ENCODE results near the gene LCA5. TPM values are rescaled to one million over a fixed set of nuclear protein-coding genes. Genes with fewer than 3 reads are reported as not detected.
"Not testable (repeated sequence)": the region's sequence is repeated elsewhere in the genome, so short reads cannot be mapped to it uniquely, and the experiment has no call there.

LCA5 gene
- 4.6 and 4.9 TPM in 2 replicates for total RNA-seq

GRCh38 chr6:79536954-79537747 is at the start of gene LCA5:
Gene LCA5, minus strand, starts transcription at chr6:79537430. Its CDS starts 18,536 bp downstream, at chr6:79518894.
- DNase-seq, result peak; percentile 99

- DNase-seq, result peak; percentile 45
Measured at GRCh38 chr6:79586548-79586947, 49.3 kb upstream of the LCA5 start.

- DNase-seq, result no peak
Measured at GRCh38 chr6:79584332-79584731, 47.1 kb upstream of the LCA5 start.

GRCh38 chr6:79577926-79578325 is 40.7 kb upstream of the LCA5 start:
- not testable (repeated sequence) for DNase-seq

- peak; percentile 33 for DNase-seq
Measured at GRCh38 chr6:79574630-79575225, 37.5 kb upstream of the LCA5 start.

GRCh38 chr6:79574174-79574573 is 36.9 kb upstream of the LCA5 start:
- DNase-seq, result no peak

- no peak for DNase-seq
Measured at GRCh38 chr6:79571030-79571367, 33.8 kb upstream of the LCA5 start.

- DNase-seq, result peak; percentile 72
Measured at GRCh38 chr6:79570129-79571029, 33.1 kb upstream of the LCA5 start.

GRCh38 chr6:79568996-79569395 is 31.8 kb upstream of the LCA5 start:
- no peak for DNase-seq

GRCh38 chr6:79564636-79565035 is 27.4 kb upstream of the LCA5 start:
- no peak for DNase-seq

GRCh38 chr6:79559706-79560105 is 22.5 kb upstream of the LCA5 start:
- no peak for DNase-seq

- no peak for DNase-seq
Measured at GRCh38 chr6:79557673-79558467, 20.6 kb upstream of the LCA5 start.

GRCh38 chr6:79554305-79554704 is 17.1 kb upstream of the LCA5 start:
- DNase-seq, result no peak

GRCh38 chr6:79551401-79551800 is 14.2 kb upstream of the LCA5 start:
- DNase-seq, result no peak

- no peak for DNase-seq
Measured at GRCh38 chr6:79548304-79548703, 11.1 kb upstream of the LCA5 start.

- DNase-seq, result peak; percentile 44
Measured at GRCh38 chr6:79546186-79546585, 9.0 kb upstream of the LCA5 start.

GRCh38 chr6:79544939-79545450 is 7.8 kb upstream of the LCA5 start:
- peak; percentile 100 for DNase-seq

GRCh38 chr6:79544299-79544927 is 7.2 kb upstream of the LCA5 start:
- peak; percentile 34 for DNase-seq

GRCh38 chr6:79543886-79544285 is 6.7 kb upstream of the LCA5 start:
- DNase-seq, result no peak

GRCh38 chr6:79543411-79543810 is 6.2 kb upstream of the LCA5 start:
- DNase-seq, result no peak

- peak; percentile 47 for DNase-seq
Measured at GRCh38 chr6:79538106-79538971, 1.1 kb upstream of the LCA5 start.
